ENCODE results near the gene PMVK. TPM values are rescaled to one million over a fixed set of nuclear protein-coding genes. Genes with fewer than 3 reads are reported as not detected.

The PMVK gene
- total RNA-seq, 1 experiment from 2014 or later = 42.2 TPM

DNA sequence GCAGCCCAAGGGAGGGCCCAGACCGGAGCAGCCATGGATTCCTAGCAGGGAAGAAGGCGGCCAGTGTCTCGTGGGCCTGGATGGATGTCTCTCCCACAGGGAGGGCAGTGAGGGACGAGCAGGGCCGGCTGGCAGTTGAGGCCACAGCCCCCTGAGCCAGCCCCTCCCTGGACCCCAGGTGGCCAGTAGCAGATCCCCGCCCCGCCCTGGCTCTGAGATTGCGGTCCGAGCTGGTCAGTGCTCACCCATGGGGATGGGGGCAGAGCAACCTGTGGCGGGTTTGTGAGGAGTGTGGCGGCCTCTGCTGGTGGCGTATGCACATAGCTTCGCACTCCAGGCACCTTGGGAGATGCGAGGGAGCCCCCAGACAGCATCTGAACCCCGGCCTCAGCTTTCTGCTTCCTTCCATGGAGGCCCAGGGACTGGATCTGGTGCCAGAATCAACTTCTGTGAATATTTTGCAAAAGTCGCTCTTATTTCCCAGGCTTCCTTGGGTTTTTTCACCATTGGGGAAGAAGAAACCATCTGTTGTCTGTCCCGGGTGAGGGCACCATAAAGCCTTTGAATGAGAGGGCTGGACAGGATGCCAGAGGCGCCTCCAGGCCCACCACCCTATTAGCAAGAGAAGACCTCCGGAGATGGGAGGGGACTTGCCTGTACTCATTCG, 58.0 kb downstream of the PMVK start:
- Histone ChIP-seq H3K9me3 (ENCODE audit: control insufficient read depth, insufficient read depth, low read depth, low read length) (no peaks in the 10 kb centered on the region), H3K27ac (ENCODE audit: low read length) (no peak overlapping the region), H3K4me1 (ENCODE audit: control insufficient read depth, insufficient read depth, low read length) (peaks cover 7% of the 10 kb centered on the region; the same call in 1 of the 2 replicates), H3K36me3 (ENCODE audit: control insufficient read depth, insufficient read depth, low read length) (no peaks in the 10 kb centered on the region), H3K4me3 (ENCODE audit: low read depth in 2 of 2, low read length in 2 of 2) (no peak overlapping the region), H3K27me3 (ENCODE audit: control insufficient read depth, insufficient read depth, low read length) (peaks cover 3% of the 10 kb centered on the region; the same call in 1 of the 2 replicates)
- ChIA-PET POLR2A (no interaction called here), CTCF (interaction anchor here (0.6 to 1.5 kb wide), 7 partner anchors 24 to 399 kb away, joined by 3 to 14 read pairs (median 5); no protein-coding TSS in a partner anchor)
- in situ Hi-C loops (cut with HindIII; ENCODE audit: low pct_unique_long_range_greater_than_20kb, low sequenced_read_pairs) = no loop called here
- ATAC-seq (peak; percentile 96), DNase-seq (ENCODE audit: low read depth, low spot score) (peak; percentile 42)
- no TSS peak for BruUV-seq (replicated peaks)
- TF ChIP-seq CTCF (IDR thresholded peaks at IDR 0.05) (peak; percentile 93), SIN3A (IDR thresholded peaks at IDR 0.05; ENCODE audit: borderline replicate concordance, insufficient read depth, low read depth, low read length) (no peak), POLR2AphosphoS5 (IDR thresholded peaks at IDR 0.05; ENCODE audit: low read depth, low read length) (no peak)
- TF ChIP-seq, protein P1, sequence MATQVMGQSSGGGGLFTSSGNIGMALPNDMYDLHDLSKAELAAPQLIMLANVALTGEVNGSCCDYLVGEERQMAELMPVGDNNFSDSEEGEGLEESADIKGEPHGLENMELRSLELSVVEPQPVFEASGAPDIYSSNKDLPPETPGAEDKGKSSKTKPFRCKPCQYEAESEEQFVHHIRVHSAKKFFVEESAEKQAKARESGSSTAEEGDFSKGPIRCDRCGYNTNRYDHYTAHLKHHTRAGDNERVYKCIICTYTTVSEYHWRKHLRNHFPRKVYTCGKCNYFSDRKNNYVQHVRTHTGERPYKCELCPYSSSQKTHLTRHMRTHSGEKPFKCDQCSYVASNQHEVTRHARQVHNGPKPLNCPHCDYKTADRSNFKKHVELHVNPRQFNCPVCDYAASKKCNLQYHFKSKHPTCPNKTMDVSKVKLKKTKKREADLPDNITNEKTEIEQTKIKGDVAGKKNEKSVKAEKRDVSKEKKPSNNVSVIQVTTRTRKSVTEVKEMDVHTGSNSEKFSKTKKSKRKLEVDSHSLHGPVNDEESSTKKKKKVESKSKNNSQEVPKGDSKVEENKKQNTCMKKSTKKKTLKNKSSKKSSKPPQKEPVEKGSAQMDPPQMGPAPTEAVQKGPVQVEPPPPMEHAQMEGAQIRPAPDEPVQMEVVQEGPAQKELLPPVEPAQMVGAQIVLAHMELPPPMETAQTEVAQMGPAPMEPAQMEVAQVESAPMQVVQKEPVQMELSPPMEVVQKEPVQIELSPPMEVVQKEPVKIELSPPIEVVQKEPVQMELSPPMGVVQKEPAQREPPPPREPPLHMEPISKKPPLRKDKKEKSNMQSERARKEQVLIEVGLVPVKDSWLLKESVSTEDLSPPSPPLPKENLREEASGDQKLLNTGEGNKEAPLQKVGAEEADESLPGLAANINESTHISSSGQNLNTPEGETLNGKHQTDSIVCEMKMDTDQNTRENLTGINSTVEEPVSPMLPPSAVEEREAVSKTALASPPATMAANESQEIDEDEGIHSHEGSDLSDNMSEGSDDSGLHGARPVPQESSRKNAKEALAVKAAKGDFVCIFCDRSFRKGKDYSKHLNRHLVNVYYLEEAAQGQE (IDR thresholded peaks at IDR 0.05; ENCODE audit: insufficient read depth in 1 of 2, low read depth in 2 of 2, low read length in 1 of 2) = peak in 1 of 2 experiments; percentile 60; a peak in 1 of 4 replicates
- intact Hi-C loops (cut with micrococcal nuclease; ENCODE audit: unreplicated experiment) = loop anchor here (1.0 to 5.0 kb wide), 3 partner anchors 58 to 209 kb away; partner anchors contain the start of gene PMVK

DNA sequence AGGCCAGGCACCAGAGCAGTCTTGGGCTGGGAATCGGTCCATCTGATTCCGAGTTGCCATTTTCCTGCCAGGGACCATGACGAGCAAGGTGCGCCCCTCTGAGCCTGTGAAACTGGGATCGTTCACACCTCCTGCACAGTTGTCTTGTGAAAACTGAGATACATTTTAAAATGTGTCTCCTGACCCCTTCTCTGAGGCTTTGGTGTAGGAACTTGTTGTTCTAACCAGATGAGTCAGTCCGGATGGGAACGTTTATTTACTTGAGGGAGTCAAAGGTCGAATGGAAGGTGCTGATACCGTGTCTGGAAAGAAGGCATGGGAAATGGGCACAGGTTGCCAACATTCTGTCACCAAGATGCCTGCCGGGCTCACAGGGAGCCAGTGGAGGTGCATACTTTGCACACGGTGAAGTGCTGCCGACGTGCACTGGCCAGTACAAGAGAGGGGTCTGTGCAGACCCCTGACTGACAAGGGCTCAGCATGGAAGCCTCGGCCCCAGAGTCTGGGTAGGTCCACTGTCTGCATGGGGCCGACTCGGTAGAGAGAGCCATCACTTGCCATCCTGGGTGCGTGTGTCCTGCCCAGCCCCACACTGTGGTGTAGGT, 59.0 kb downstream of the PMVK start:
- no peak for TF ChIP-seq CTCF (IDR thresholded peaks at IDR 0.05)
- no peak for TF ChIP-seq POLR2AphosphoS5 (IDR thresholded peaks at IDR 0.05; ENCODE audit: low read depth, low read length)
- TF ChIP-seq, protein P1 (IDR thresholded peaks at IDR 0.05; ENCODE audit: insufficient read depth in 1 of 2, low read depth in 2 of 2, low read length in 1 of 2) = no peak
- no peak for TF ChIP-seq SIN3A (IDR thresholded peaks at IDR 0.05; ENCODE audit: borderline replicate concordance, insufficient read depth, low read depth, low read length)
- TF ChIP-seq TCF7L2 (IDR thresholded peaks at IDR 0.05; ENCODE audit: low read depth, low read length) = no peak
- no TSS peak for BruUV-seq (replicated peaks)
- ChIA-PET POLR2A (no interaction called here), CTCF (no interaction called here)
- no peaks in the 10 kb centered on the region for H3K36me3 ChIP-seq (ENCODE audit: control insufficient read depth, insufficient read depth, low read length)
- DNase-seq (ENCODE audit: low read depth, low spot score) = no peak
- H3K4me3 ChIP-seq (ENCODE audit: low read depth in 2 of 2, low read length in 2 of 2) = no peak overlapping the region
- H3K27ac ChIP-seq (ENCODE audit: low read length) = no peak overlapping the region
- no peak for ATAC-seq
- peaks cover 3% of the 10 kb centered on the region; the same call in 1 of the 2 replicates for H3K27me3 ChIP-seq (ENCODE audit: control insufficient read depth, insufficient read depth, low read length)
- in situ Hi-C loops (cut with HindIII; ENCODE audit: low pct_unique_long_range_greater_than_20kb, low sequenced_read_pairs) = no loop called here
- H3K4me1 ChIP-seq (ENCODE audit: control insufficient read depth, insufficient read depth, low read length) = peaks cover 7% of the 10 kb centered on the region; the same call in 1 of the 2 replicates
- intact Hi-C loops (cut with micrococcal nuclease; ENCODE audit: unreplicated experiment) = loop anchor here (5.0 kb wide), 1 partner anchor 110 kb away; no protein-coding TSS in a partner anchor
- H3K9me3 ChIP-seq (ENCODE audit: control insufficient read depth, insufficient read depth, low read depth, low read length) = no peaks in the 10 kb centered on the region
